ENCODE measurements around the gene CDH23. TPM values are rescaled to one million over a fixed set of nuclear protein-coding genes. Genes with fewer than 3 reads are reported as not detected.
A peak's percentile ranks its signal among the peaks of the same experiment; 100 is the strongest.

Gene CDH23
- polyA plus RNA-seq, 1 donor from 2014 or later: 6.6 TPM

GRCh38 chr10:71840958-71841335 is 444.2 kb downstream of the CDH23 start:
- Histone ChIP-seq H3K27me3 (ENCODE audit: insufficient read depth, low read depth, low read length) (no peaks in the 10 kb centered on the region), H3K79me2 (replicated peaks; ENCODE audit: insufficient read depth, low read length) (peaks cover 81% of the 10 kb centered on the region), H4K20me1 (ENCODE audit: insufficient read depth) (no peaks in the 10 kb centered on the region), H2AFZ (ENCODE audit: low read depth, low read length) (no peak overlapping the region), H3K9ac (ENCODE audit: low read length) (peak overlapping the region; percentile 85), H3K4me3 (ENCODE audit: low read length) (peak overlapping the region; percentile 63), H3K9me2 (ENCODE audit: insufficient read depth, low read length) (no peaks in the 10 kb centered on the region), H3K4me2 (ENCODE audit: low read length) (peak overlapping the region; percentile 88), H3K9me3 (ENCODE audit: low read length) (no peaks in the 10 kb centered on the region), H3F3A (ENCODE audit: insufficient read depth, low read length, poor library complexity, severe bottlenecking) (peaks cover 19% of the 10 kb centered on the region), H3K27ac (ENCODE audit: low read length) (peak overlapping the region; percentile 99), H3K36me3 (ENCODE audit: insufficient read depth, low read length) (no peaks in the 10 kb centered on the region)
- TF ChIP-seq CTCF (IDR thresholded peaks at IDR 0.05; ENCODE audit: poor library complexity, severe bottlenecking): no peak
- TF ChIP-seq POLR2AphosphoS5 (IDR thresholded peaks at IDR 0.05): no peak
- no peak for TF ChIP-seq EP300 (conservative IDR thresholded peaks at IDR 0.05; ENCODE audit: poor library complexity, severe bottlenecking)
- no peak for TF ChIP-seq RAD21 (conservative IDR thresholded peaks at IDR 0.05)
- no peak for TF ChIP-seq EZH2 (IDR thresholded peaks at IDR 0.05; ENCODE audit: borderline replicate concordance, insufficient read depth, low read length, poor library complexity, severe bottlenecking)
- no peak for TF ChIP-seq TAF1 (IDR thresholded peaks at IDR 0.05; ENCODE audit: low read depth)
- no peak for TF ChIP-seq MXI1 (conservative IDR thresholded peaks at IDR 0.05; ENCODE audit: poor library complexity, severe bottlenecking)

- Histone ChIP-seq H3K4me3 (ENCODE audit: low read length) (no peak overlapping the region), H3K27me3 (ENCODE audit: insufficient read depth, low read depth, low read length) (no peaks in the 10 kb centered on the region), H3K27ac (ENCODE audit: low read length) (peak overlapping the region; percentile 99), H3F3A (ENCODE audit: insufficient read depth, low read length, poor library complexity, severe bottlenecking) (peaks cover 19% of the 10 kb centered on the region), H3K9me2 (ENCODE audit: insufficient read depth, low read length) (no peaks in the 10 kb centered on the region), H2AFZ (ENCODE audit: low read depth, low read length) (no peak overlapping the region), H4K20me1 (ENCODE audit: insufficient read depth) (peaks cover under 1% of the 10 kb centered on the region), H3K36me3 (ENCODE audit: insufficient read depth, low read length) (no peaks in the 10 kb centered on the region), H3K9ac (ENCODE audit: low read length) (no peak overlapping the region), H3K9me3 (ENCODE audit: low read length) (no peaks in the 10 kb centered on the region), H3K4me2 (ENCODE audit: low read length) (no peak overlapping the region), H3K79me2 (replicated peaks; ENCODE audit: insufficient read depth, low read length) (peaks cover 81% of the 10 kb centered on the region)
- TF ChIP-seq CTCF (IDR thresholded peaks at IDR 0.05; ENCODE audit: poor library complexity, severe bottlenecking) (no peak), POLR2AphosphoS5 (IDR thresholded peaks at IDR 0.05) (no peak), EZH2 (IDR thresholded peaks at IDR 0.05; ENCODE audit: borderline replicate concordance, insufficient read depth, low read length, poor library complexity, severe bottlenecking) (no peak), TAF1 (IDR thresholded peaks at IDR 0.05; ENCODE audit: low read depth) (no peak), EP300 (conservative IDR thresholded peaks at IDR 0.05; ENCODE audit: poor library complexity, severe bottlenecking) (no peak), REST (IDR thresholded peaks at IDR 0.05; ENCODE audit: borderline replicate concordance) (no peak), RAD21 (conservative IDR thresholded peaks at IDR 0.05) (no peak), MXI1 (conservative IDR thresholded peaks at IDR 0.05; ENCODE audit: poor library complexity, severe bottlenecking) (no peak)
These were observed 445.7 kb downstream of the CDH23 start for GRCh38 chr10:71842422-71842821.

Data from neural cell (in vitro differentiated cells).